Measurements from ENCODE around the gene RAD51B.

- TF ChIP-seq TCF7L2 (IDR thresholded peaks at IDR 0.05; ENCODE audit: borderline replicate concordance, extremely low read depth, insufficient read depth, insufficient read length) (no peak), EZH2 (IDR thresholded peaks at IDR 0.05) (no peak), POLR2AphosphoS5 (IDR thresholded peaks at IDR 0.05; ENCODE audit: low read depth, low read length) (no peak), CTCF (IDR thresholded peaks at IDR 0.05 in 2 of 3, conservative IDR thresholded peaks at IDR 0.05 in 1 of 3; ENCODE audit: borderline replicate concordance in 1 of 3, insufficient read depth in 1 of 3, low read depth in 2 of 3, low read length in 2 of 3) (no peak), EGR1 (IDR thresholded peaks at IDR 0.05; ENCODE audit: low read depth) (no peak), EZH2phosphoT487 (IDR thresholded peaks at IDR 0.05; ENCODE audit: borderline replicate concordance) (no peak), POLR2A (IDR thresholded peaks at IDR 0.05; ENCODE audit: borderline replicate concordance, extremely low read depth, insufficient read depth, insufficient read length) (no peak), CBX3 (IDR thresholded peaks at IDR 0.05; ENCODE audit: low read depth) (no peak), RAD21 (IDR thresholded peaks at IDR 0.05; ENCODE audit: low read depth) (no peak), SP1 (IDR thresholded peaks at IDR 0.05; ENCODE audit: low read depth) (no peak)
- TF ChIP-seq, protein P1, sequence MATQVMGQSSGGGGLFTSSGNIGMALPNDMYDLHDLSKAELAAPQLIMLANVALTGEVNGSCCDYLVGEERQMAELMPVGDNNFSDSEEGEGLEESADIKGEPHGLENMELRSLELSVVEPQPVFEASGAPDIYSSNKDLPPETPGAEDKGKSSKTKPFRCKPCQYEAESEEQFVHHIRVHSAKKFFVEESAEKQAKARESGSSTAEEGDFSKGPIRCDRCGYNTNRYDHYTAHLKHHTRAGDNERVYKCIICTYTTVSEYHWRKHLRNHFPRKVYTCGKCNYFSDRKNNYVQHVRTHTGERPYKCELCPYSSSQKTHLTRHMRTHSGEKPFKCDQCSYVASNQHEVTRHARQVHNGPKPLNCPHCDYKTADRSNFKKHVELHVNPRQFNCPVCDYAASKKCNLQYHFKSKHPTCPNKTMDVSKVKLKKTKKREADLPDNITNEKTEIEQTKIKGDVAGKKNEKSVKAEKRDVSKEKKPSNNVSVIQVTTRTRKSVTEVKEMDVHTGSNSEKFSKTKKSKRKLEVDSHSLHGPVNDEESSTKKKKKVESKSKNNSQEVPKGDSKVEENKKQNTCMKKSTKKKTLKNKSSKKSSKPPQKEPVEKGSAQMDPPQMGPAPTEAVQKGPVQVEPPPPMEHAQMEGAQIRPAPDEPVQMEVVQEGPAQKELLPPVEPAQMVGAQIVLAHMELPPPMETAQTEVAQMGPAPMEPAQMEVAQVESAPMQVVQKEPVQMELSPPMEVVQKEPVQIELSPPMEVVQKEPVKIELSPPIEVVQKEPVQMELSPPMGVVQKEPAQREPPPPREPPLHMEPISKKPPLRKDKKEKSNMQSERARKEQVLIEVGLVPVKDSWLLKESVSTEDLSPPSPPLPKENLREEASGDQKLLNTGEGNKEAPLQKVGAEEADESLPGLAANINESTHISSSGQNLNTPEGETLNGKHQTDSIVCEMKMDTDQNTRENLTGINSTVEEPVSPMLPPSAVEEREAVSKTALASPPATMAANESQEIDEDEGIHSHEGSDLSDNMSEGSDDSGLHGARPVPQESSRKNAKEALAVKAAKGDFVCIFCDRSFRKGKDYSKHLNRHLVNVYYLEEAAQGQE (IDR thresholded peaks at IDR 0.05; ENCODE audit: low read depth) = no peak
Observed at GRCh38 chr14:68611599-68611998, 792.0 kb downstream of the RAD51B start.

All from HCT116 (cell line).